Glutamatergic neuron (in vitro differentiated cells): ENCODE results near the gene TENT4A. TPM values are rescaled to one million over a fixed set of nuclear protein-coding genes. Genes with fewer than 3 reads are reported as not detected.

Experiments used
- DNase-seq: peaks from one replicate; pipeline ENCODE4 v3.0.0; 2022
- H3K27ac Mint-ChIP-seq: one replicate; pipeline ENCODE4 v1.8.0; 2020; ENCODE audit warnings: mild to moderate bottlenecking, mixed read lengths, inconsistent platforms; ENCODE audit not compliant: unreplicated experiment
- H3K27me3 Mint-ChIP-seq: one replicate; pipeline ENCODE4 v1.8.0; 2020; ENCODE audit warnings: mild to moderate bottlenecking, moderate library complexity, mixed read lengths, inconsistent platforms; ENCODE audit not compliant: unreplicated experiment
- H3K36me3 Mint-ChIP-seq: one replicate; pipeline ENCODE4 v1.8.0; 2020; ENCODE audit warnings: mild to moderate bottlenecking, mixed read lengths, inconsistent platforms; ENCODE audit not compliant: unreplicated experiment
- H3K4me1 Mint-ChIP-seq: one replicate; pipeline ENCODE4 v1.8.0; 2020; ENCODE audit warnings: mild to moderate bottlenecking, low read depth, mixed read lengths, inconsistent platforms; ENCODE audit not compliant: unreplicated experiment
- H3K4me3 Mint-ChIP-seq: one replicate; pipeline ENCODE4 v1.8.0; 2020; ENCODE audit warnings: mild to moderate bottlenecking, mixed read lengths, inconsistent platforms; ENCODE audit not compliant: unreplicated experiment
- H3K9me3 Mint-ChIP-seq: one replicate; pipeline ENCODE4 v1.8.0; 2020; ENCODE audit warnings: mild to moderate bottlenecking, moderate library complexity, mixed read lengths, inconsistent platforms; ENCODE audit not compliant: unreplicated experiment
- CTCF ChIP-seq: fragments of 200-600 bp; sonication (generic); IDR thresholded peaks from one replicate; pipeline ENCODE4 v1.5.0; 2021; ENCODE audit not compliant: partially characterized antibody, unreplicated experiment
- total RNA-seq: library from RNA; stranded (reverse); fragmentation: NEBNext Ultra II Directional; extraction: Animal tissue kit (Norgen Biotek cat#: 25700); gene quantifications from one replicate; pipeline ENCODE4 v1.2.1, GENCODE V29; 2021; ENCODE audit not compliant: unreplicated experiment

Gene TENT4A
- total RNA-seq, 1 donor from 2014 or later, result 23.7 TPM

GRCh38 chr5:6759401-6759800 is 46.2 kb downstream of the TENT4A start:
- no peak for DNase-seq
- Mint-ChIP-seq H3K4me3 (no peak overlapping the region), H3K27ac (no peak overlapping the region), H3K36me3 (no peaks in the 10 kb centered on the region), H3K27me3 (peaks cover 5% of the 10 kb centered on the region), H3K4me1 (peaks cover 3% of the 10 kb centered on the region), H3K9me3 (peaks cover 7% of the 10 kb centered on the region)
- no peak for TF ChIP-seq CTCF

- Mint-ChIP-seq H3K27me3 (peaks cover 5% of the 10 kb centered on the region), H3K4me1 (peaks cover 3% of the 10 kb centered on the region), H3K9me3 (peaks cover 7% of the 10 kb centered on the region), H3K27ac (no peak overlapping the region), H3K4me3 (no peak overlapping the region), H3K36me3 (no peaks in the 10 kb centered on the region)
- TF ChIP-seq CTCF, result no peak
- no peak for DNase-seq
Observed at GRCh38 chr5:6759983-6760382, 46.8 kb downstream of the TENT4A start.

DNA sequence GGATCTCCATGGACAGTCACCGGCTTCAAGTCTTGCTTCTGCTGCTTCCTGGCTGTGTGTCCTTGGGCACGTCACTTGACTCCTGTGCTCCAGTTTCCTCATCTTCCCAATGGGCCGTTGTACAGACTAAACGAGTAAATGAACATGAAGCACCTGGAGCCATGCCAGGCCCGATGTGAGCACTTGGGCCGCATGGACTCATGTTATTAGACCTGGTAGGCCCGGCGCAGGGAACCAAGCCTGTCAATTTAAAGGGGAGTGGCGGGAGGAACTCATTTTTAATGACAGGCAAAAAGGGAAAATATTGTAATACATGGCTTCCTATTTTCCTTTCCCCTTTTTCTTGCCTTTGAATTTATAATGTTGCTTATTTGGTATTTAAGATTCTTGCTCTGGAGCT is 47.5 kb downstream of the TENT4A start:
- H3K36me3 Mint-ChIP-seq, result no peaks in the 10 kb centered on the region
- peaks cover 5% of the 10 kb centered on the region for H3K27me3 Mint-ChIP-seq
- no peak for TF ChIP-seq CTCF
- H3K27ac Mint-ChIP-seq, result no peak overlapping the region
- peak; percentile 4 for DNase-seq
- H3K9me3 Mint-ChIP-seq, result peaks cover 7% of the 10 kb centered on the region
- H3K4me3 Mint-ChIP-seq, result no peak overlapping the region
- H3K4me1 Mint-ChIP-seq, result peaks cover 3% of the 10 kb centered on the region

GRCh38 chr5:6761333-6761732 is 48.1 kb downstream of the TENT4A start:
- H3K4me1 Mint-ChIP-seq, result peaks cover 3% of the 10 kb centered on the region
- no peak for DNase-seq
- no peaks in the 10 kb centered on the region for H3K36me3 Mint-ChIP-seq
- TF ChIP-seq CTCF, result no peak
- H3K4me3 Mint-ChIP-seq, result no peak overlapping the region
- H3K9me3 Mint-ChIP-seq, result peaks cover 7% of the 10 kb centered on the region
- no peak overlapping the region for H3K27ac Mint-ChIP-seq
- H3K27me3 Mint-ChIP-seq, result peaks cover 5% of the 10 kb centered on the region

DNA sequence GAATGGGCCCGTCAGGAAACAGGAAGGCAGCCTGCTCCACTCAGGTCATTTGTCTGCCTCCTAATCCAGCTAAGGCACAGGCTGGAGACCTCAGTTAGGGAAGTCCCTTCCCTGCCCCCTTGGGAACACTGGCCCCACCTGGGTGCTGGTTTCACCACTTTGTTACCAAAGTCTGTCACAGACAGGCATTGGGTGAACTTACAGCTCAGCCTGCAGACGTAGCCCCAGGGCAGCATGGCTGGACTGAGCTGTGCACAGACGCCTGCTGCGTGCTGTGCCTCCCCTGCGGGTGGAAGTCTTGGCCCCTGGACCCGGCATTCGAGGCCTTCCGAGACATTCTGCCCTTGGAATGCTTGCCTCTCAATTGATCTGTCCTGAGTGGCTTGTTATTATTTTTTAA is 48.9 kb downstream of the TENT4A start:
- no peak for DNase-seq
- Mint-ChIP-seq H3K4me1 (peaks cover 3% of the 10 kb centered on the region), H3K36me3 (no peaks in the 10 kb centered on the region), H3K9me3 (peaks cover 5% of the 10 kb centered on the region), H3K27me3 (peaks cover 5% of the 10 kb centered on the region), H3K4me3 (no peak overlapping the region), H3K27ac (no peak overlapping the region)
- TF ChIP-seq CTCF, result no peak
